ENCODE measurements around the gene RHOD.

- no peak for TF ChIP-seq CTCF (IDR thresholded peaks at IDR 0.05)
- TF ChIP-seq EP300 (IDR thresholded peaks at IDR 0.05), result no peak
Observed at GRCh38 chr11:67051945-67052488, 4.6 kb upstream of the RHOD start.
